K562 (cell line): ENCODE data around the gene GYPC. TPM values are rescaled to one million over a fixed set of nuclear protein-coding genes. Genes with fewer than 3 reads are reported as not detected.

ENCODE experiments used
- ATAC-seq: fragments of 200-7000 bp; cut with Tn5 transposase; 3 replicates; pipeline ENCODE4 v1.9.1; 2020; ENCODE audit warnings: moderate library complexity
- BruUV-seq: library from RNA; stranded (reverse); fragments of 400-500 nt; replicated peaks from 2 replicates; lab custom pipeline; 2021; lab: Mats Ljungman, UMichigan
- CTCF ChIA-PET: fragments of 300-600 bp; formaldehyde crosslinking; extraction: SDS; loops from one replicate; lab custom pipeline; 2021; ENCODE audit warnings: low intra/inter-chr PET ratio; lab: Yijun Ruan, JAX
- POLR2A ChIA-PET: fragments of 300-600, 350-650 bp; sonication (Branson Sonifier 250); formaldehyde crosslinking; extraction: SDS; loops from one replicate; lab custom pipeline; 2021; ENCODE audit warnings: antibody characterized with exemption, inconsistent platforms; lab: Yijun Ruan, JAX
- DNase-seq, 4 experiments: peaks; one replicate each; pipeline versions ENCODE4 v3.0.0 to v3.0.0-alpha.2; 2011 to 2018; ENCODE audit warnings: low spot score in 3 of 4, mixed read lengths in 3 of 4; ENCODE audit errors: extremely low read depth in 1 of 4
- FAIRE-seq: peaks from 2 replicates; lab custom pipeline; 2011; peaks lifted over from hg19 to GRCh38; lab: Jason Lieb, UNC
- H2AFZ ChIP-seq: 2 replicates; pipeline ENCODE4 v1.6.0; 2011; ENCODE audit warnings: low read depth, low read length, control low read depth, inconsistent platforms
- H3K27ac ChIP-seq: fragments of 200-600 bp; 3 replicates; pipeline ENCODE4 v1.8.0; 2011; ENCODE audit warnings: low read depth, mild to moderate bottlenecking, control low read depth, inconsistent platforms, low read length, moderate library complexity, mixed read lengths; ENCODE audit errors: extremely low read depth
- H3K27me3 ChIP-seq, 2 experiments: fragments of 300-600 bp in 1 of 2; 2 replicates in 1 of 2; 3 replicates in 1 of 2; pipeline versions ENCODE4 v1.6.0 to v1.8.0; 2011; ENCODE audit warnings: inconsistent platforms in 2 of 2, low read length in 2 of 2, mild to moderate bottlenecking in 1 of 2, mixed read lengths in 1 of 2, moderate library complexity in 1 of 2; ENCODE audit not compliant: control insufficient read depth in 2 of 2, insufficient read depth in 2 of 2
- H3K36me3 ChIP-seq: fragments of 300-600 bp; 3 replicates; pipeline ENCODE4 v1.8.0; 2011; ENCODE audit warnings: mild to moderate bottlenecking, low read length, inconsistent platforms; ENCODE audit not compliant: control insufficient read depth, insufficient read depth
- H3K4me1 ChIP-seq, 2 experiments: fragments of 200-600 bp in 1 of 2; replicated peaks in 1 of 2; 2 replicates in 1 of 2; 3 replicates in 1 of 2; pipeline versions ENCODE4 v1.5.1 to v1.8.0; 2011; ENCODE audit warnings: inconsistent platforms in 2 of 2, low read length in 2 of 2, mild to moderate bottlenecking in 1 of 2, mixed read lengths in 1 of 2, moderate library complexity in 1 of 2; ENCODE audit not compliant: control insufficient read depth in 2 of 2, insufficient read depth in 2 of 2
- H3K4me2 ChIP-seq: 2 replicates; pipeline ENCODE4 v1.6.1; 2011; ENCODE audit warnings: low read length, control low read depth, inconsistent platforms, mixed read lengths; ENCODE audit not compliant: insufficient read depth
- H3K4me3 ChIP-seq: fragments of 200-600 bp; sonication (generic), shearing (Covaris generic); 2 replicates; pipeline ENCODE4 v1.5.1; 2016; ENCODE audit warnings: control low read depth, inconsistent platforms
- H3K79me2 ChIP-seq: fragments of 200-600 bp; 3 replicates; pipeline ENCODE4 v1.8.0; 2011; ENCODE audit warnings: low read length, inconsistent platforms; ENCODE audit not compliant: control insufficient read depth, insufficient read depth
- H3K9ac ChIP-seq, 2 experiments: 2 replicates each; pipeline versions ENCODE4 v1.6.0 to v1.6.1; 2011; ENCODE audit warnings: low read depth in 2 of 2, low read length in 2 of 2, control low read depth in 1 of 2, inconsistent platforms in 1 of 2, mild to moderate bottlenecking in 1 of 2, mixed read lengths in 1 of 2; ENCODE audit not compliant: insufficient read depth in 1 of 2
- H3K9me1 ChIP-seq: one replicate; pipeline ENCODE4 v1.6.0; 2011; ENCODE audit warnings: inconsistent platforms, mild to moderate bottlenecking, low read length, moderate library complexity; ENCODE audit not compliant: control insufficient read depth, insufficient read depth
- H3K9me3 ChIP-seq: replicated peaks from 2 replicates; pipeline ENCODE4 v1.5.1; 2011; ENCODE audit warnings: low read depth, low read length, inconsistent platforms; ENCODE audit not compliant: control insufficient read depth, insufficient read depth
- H4K20me1 ChIP-seq: replicated peaks from 2 replicates; pipeline ENCODE4 v1.6.1; 2011; ENCODE audit warnings: low read length, inconsistent platforms, mixed read lengths; ENCODE audit not compliant: control insufficient read depth, insufficient read depth
- ETV5 ChIP-seq: sonication (generic); formaldehyde crosslinking; IDR thresholded peaks from 2 replicates; pipeline ENCODE4 v1.4.0; 2020; ENCODE audit warnings: low read depth, mild to moderate bottlenecking, missing genetic modification reagents
- KDM1A ChIP-seq, 2 experiments: fragments of 450-650 bp; IDR thresholded peaks; 2 replicates each; pipeline ENCODE4 v1.6.1; 2016; ENCODE audit warnings: mild to moderate bottlenecking in 2 of 2
- MEF2A ChIP-seq: IDR thresholded peaks from 2 replicates; pipeline ENCODE4 v1.6.1; 2011; ENCODE audit warnings: low read depth, mild to moderate bottlenecking, low read length, moderate library complexity; ENCODE audit not compliant: control insufficient read depth
- MTA1 ChIP-seq: fragments of 450-650 bp; IDR thresholded peaks from 2 replicates; pipeline ENCODE4 v1.6.1; 2017; ENCODE audit warnings: borderline replicate concordance
- POU5F1 ChIP-seq: fragments of 150-350 bp; IDR thresholded peaks from 2 replicates; pipeline ENCODE4 v1.6.1; 2014; ENCODE audit warnings: borderline replicate concordance, low read length, low read depth, mild to moderate bottlenecking; ENCODE audit not compliant: partially characterized antibody
- WGBS: fragments of 100-300 bp; shearing (Covaris generic); methylation state at CpG from one replicate; pipeline ENCODE4 v1.1.6; 2016; ENCODE audit warnings: low coverage, mixed read lengths; ENCODE audit not compliant: insufficient coverage; ENCODE audit errors: missing lambda C conversion rate; 5-methylcytosine and 5-hydroxymethylcytosine counted together
- in situ Hi-C: fragments of 300-500 bp; cut with MboI; formaldehyde crosslinking; loops from 4 replicates; pipeline ENCODE4 v1.15.0; 2018; ENCODE audit warnings: inconsistent platforms, mixed read lengths
- intact Hi-C: fragments of 100-400 bp; cut with micrococcal nuclease; formaldehyde crosslinking; loops from 2 replicates; pipeline ENCODE4 v1.14.2; 2022
- polyA plus RNA-seq, 8 experiments: library from polyadenylated mRNA; depleted of rRNA in 4 of 8; stranded (reverse) in 5 of 8; unstranded in 3 of 8; fragments of >200 nt; fragmentation: Nextera tagmentation in 2 of 8; fragmentation: Illumina TruSeq in 1 of 8; extraction: Ambion mirVana in 2 of 8; extraction: Trizol in 1 of 8; gene quantifications; 2 replicates each; pipeline versions ENCODE4 v1.2.1 to v1.2.3, GENCODE V29; 2011 to 2014; ENCODE audit warnings: inconsistent platforms in 1 of 8, missing spikeins in 1 of 8
- total RNA-seq, 7 experiments: library from RNA; depleted of rRNA in 6 of 7; stranded (reverse); fragments of >200 nt in 6 of 7; fragmentation: Illumina TruSeq in 2 of 7; extraction: Trizol in 2 of 7; gene quantifications; 2 replicates each; pipeline versions ENCODE4 v1.2.1 to v1.2.3, GENCODE V29; 2011 to 2021; ENCODE audit warnings: low replicate concordance in 1 of 7
- TF ChIP-seq, protein P1 (sequence below), 2 experiments: fragments of 450-650 bp in 1 of 2; sonication (generic) in 1 of 2; formaldehyde crosslinking; conservative IDR thresholded peaks; 2 replicates each; pipeline versions ENCODE4 v1.4.0 to v1.8.1; 2020 to 2022; ENCODE audit warnings: mild to moderate bottlenecking in 1 of 2, missing genetic modification reagents in 1 of 2
- TF ChIP-seq, protein P2 (sequence below): sonication (generic); formaldehyde crosslinking; IDR thresholded peaks from 2 replicates; pipeline ENCODE4 v1.8.1; 2023; ENCODE audit warnings: mild to moderate bottlenecking, missing genetic modification reagents
- TF ChIP-seq, protein P3 (sequence below): fragments of 250-450 bp; sonication (Bioruptor Pico); IDR thresholded peaks from 2 replicates; pipeline ENCODE4 v1.8.0; 2022; ENCODE audit warnings: moderate library complexity, mild to moderate bottlenecking, inconsistent platforms
- TF ChIP-seq, protein P4 (sequence below), 3 experiments: IDR thresholded peaks in 2 of 3; conservative IDR thresholded peaks in 1 of 3; 2 replicates each; pipeline ENCODE4 v1.5.1; 2011 to 2012; ENCODE audit warnings: low read length in 3 of 3, mild to moderate bottlenecking in 3 of 3, control low read depth in 2 of 3, improper control_type of control experiment in 1 of 3, inconsistent platforms in 1 of 3, low read depth in 1 of 3, mixed read lengths in 1 of 3, moderate library complexity in 1 of 3; ENCODE audit not compliant: insufficient read depth in 2 of 3

Gene GYPC
- total and polyA plus RNA-seq, 9 of the 15 experiments (the other 6 are each of a cell fraction or from before 2014, with no cell fraction given), result 50.6 to 282 (median 194) TPM

DNA sequence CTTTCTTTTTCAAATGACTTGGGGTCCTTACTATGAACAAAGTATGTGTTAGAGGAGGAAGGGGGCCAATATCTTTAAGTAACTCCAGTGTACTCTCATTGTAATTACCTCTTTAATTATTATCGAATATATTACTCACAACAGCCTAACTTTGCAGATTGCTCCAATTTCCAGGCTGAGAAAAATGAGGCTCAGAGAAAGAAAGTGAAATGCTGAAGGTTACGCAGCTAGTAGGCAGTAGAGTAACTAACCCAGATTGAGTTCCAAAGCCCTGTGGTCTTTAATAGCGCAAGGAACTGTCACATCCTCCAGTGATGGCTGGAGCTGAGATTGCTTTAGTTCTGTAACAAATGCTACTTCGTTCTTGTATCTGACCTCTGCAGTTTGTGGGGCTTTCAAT lies 2.2 kb upstream of the GYPC start:
- ATAC-seq (no peak), DNase-seq (no peak), FAIRE-seq (no peak)
- 76% methylated on average over 4 of the region's 4 CpGs for WGBS
- Histone ChIP-seq H3K27me3 (no peaks in the 10 kb centered on the region), H3K36me3 (peaks cover 8% of the 10 kb centered on the region), H3K9me3 (peaks cover 10% of the 10 kb centered on the region; the same call in 1 of the 2 replicates), H3K9me1 (no peaks in the 10 kb centered on the region), H3K4me1 (peaks cover 33 to 55% of the 10 kb centered on the region in 2 experiments), H4K20me1 (0 out of 2 replicates have a peak, but pooled peaks cover 3% of the 10 kb centered on the region), H3K79me2 (peaks cover 37% of the 10 kb centered on the region), H3K9ac (no peak overlapping the region), H3K27ac (no peak overlapping the region), H2AFZ (0 out of 2 replicates have a peak overlapping the region, but pooled peaks have one; percentile 10), H3K4me3 (no peak overlapping the region), H3K4me2 (no peak overlapping the region)
- in situ Hi-C loops (no loop called here), intact Hi-C loops (no loop called here)
- BruUV-seq, result no TSS peak
- ChIA-PET CTCF (no interaction called here), POLR2A (interaction anchor here (2.2 kb wide), 1 partner anchor 9 kb away, joined by 9 read pairs; no protein-coding TSS in a partner anchor)
- TF ChIP-seq ETV5 (no peak), MEF2A (no peak), MTA1 (no peak), POU5F1 (no peak), KDM1A (IDR thresholded peaks at IDR 0.05) (0 out of 4 replicates have a peak, but pooled peaks of 1 of the 2 experiments have one; percentile 27)
- TF ChIP-seq, protein P1, sequence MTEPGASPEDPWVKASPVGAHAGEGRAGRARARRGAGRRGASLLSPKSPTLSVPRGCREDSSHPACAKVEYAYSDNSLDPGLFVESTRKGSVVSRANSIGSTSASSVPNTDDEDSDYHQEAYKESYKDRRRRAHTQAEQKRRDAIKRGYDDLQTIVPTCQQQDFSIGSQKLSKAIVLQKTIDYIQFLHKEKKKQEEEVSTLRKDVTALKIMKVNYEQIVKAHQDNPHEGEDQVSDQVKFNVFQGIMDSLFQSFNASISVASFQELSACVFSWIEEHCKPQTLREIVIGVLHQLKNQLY (CRISPR knock-in tag; conservative IDR thresholded peaks at IDR 0.05), result no peak
- TF ChIP-seq, protein P2, sequence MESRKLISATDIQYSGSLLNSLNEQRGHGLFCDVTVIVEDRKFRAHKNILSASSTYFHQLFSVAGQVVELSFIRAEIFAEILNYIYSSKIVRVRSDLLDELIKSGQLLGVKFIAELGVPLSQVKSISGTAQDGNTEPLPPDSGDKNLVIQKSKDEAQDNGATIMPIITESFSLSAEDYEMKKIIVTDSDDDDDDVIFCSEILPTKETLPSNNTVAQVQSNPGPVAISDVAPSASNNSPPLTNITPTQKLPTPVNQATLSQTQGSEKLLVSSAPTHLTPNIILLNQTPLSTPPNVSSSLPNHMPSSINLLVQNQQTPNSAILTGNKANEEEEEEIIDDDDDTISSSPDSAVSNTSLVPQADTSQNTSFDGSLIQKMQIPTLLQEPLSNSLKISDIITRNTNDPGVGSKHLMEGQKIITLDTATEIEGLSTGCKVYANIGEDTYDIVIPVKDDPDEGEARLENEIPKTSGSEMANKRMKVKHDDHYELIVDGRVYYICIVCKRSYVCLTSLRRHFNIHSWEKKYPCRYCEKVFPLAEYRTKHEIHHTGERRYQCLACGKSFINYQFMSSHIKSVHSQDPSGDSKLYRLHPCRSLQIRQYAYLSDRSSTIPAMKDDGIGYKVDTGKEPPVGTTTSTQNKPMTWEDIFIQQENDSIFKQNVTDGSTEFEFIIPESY, result peak; percentile 83
- TF ChIP-seq, protein P3, sequence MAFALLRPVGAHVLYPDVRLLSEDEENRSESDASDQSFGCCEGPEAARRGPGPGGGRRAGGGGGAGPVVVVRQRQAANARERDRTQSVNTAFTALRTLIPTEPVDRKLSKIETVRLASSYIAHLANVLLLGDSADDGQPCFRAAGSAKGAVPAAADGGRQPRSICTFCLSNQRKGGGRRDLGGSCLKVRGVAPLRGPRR (CRISPR knock-in tag), result no peak
- TF ChIP-seq, protein P4, sequence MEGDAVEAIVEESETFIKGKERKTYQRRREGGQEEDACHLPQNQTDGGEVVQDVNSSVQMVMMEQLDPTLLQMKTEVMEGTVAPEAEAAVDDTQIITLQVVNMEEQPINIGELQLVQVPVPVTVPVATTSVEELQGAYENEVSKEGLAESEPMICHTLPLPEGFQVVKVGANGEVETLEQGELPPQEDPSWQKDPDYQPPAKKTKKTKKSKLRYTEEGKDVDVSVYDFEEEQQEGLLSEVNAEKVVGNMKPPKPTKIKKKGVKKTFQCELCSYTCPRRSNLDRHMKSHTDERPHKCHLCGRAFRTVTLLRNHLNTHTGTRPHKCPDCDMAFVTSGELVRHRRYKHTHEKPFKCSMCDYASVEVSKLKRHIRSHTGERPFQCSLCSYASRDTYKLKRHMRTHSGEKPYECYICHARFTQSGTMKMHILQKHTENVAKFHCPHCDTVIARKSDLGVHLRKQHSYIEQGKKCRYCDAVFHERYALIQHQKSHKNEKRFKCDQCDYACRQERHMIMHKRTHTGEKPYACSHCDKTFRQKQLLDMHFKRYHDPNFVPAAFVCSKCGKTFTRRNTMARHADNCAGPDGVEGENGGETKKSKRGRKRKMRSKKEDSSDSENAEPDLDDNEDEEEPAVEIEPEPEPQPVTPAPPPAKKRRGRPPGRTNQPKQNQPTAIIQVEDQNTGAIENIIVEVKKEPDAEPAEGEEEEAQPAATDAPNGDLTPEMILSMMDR (IDR thresholded peaks at IDR 0.05 in 2 of 3, conservative IDR thresholded peaks at IDR 0.05 in 1 of 3; ENCODE audit: insufficient read depth in 2 of 3, low read depth in 1 of 3, low read length in 3 of 3), result no peak
